NCI-H2196 (cell line): Measurements from ENCODE around the gene MOB1B.
"Not testable (repeated sequence)": the region's sequence is repeated elsewhere in the genome, so short reads cannot be mapped to it uniquely, and the experiment has no call there.

ENCODE experiments used
- DNase-seq: peaks from one replicate; lab custom pipeline; 2025; ENCODE audit not compliant: unreplicated experiment; lab: John Stamatoyannopoulos, UW

Gene MOB1B

GRCh38 chr4:71005025-71005424 lies 102.9 kb downstream of the MOB1B start:
- not testable (repeated sequence) for DNase-seq

GRCh38 chr4:71006203-71006907 lies 104.2 kb downstream of the MOB1B start:
- no peak for DNase-seq

GRCh38 chr4:71008196-71008595 lies 106.0 kb downstream of the MOB1B start:
- DNase-seq: no peak

GRCh38 chr4:71009086-71009485 lies 106.9 kb downstream of the MOB1B start:
- no peak for DNase-seq

- no peak for DNase-seq
Measured at GRCh38 chr4:71009890-71010588, 107.9 kb downstream of the MOB1B start.

GRCh38 chr4:71011451-71011850 lies 109.3 kb downstream of the MOB1B start:
- no peak for DNase-seq

GRCh38 chr4:71017391-71017790 lies 115.2 kb downstream of the MOB1B start:
- DNase-seq: not testable (repeated sequence)

- no peak for DNase-seq
Measured at GRCh38 chr4:71020611-71021010, 118.4 kb downstream of the MOB1B start.

- DNase-seq: no peak
Measured at GRCh38 chr4:71025654-71026053, 123.5 kb downstream of the MOB1B start.

GRCh38 chr4:71026086-71026485 lies 123.9 kb downstream of the MOB1B start:
- DNase-seq: peak; percentile 17

- no peak for DNase-seq
Measured at GRCh38 chr4:71027611-71028010, 125.4 kb downstream of the MOB1B start.

GRCh38 chr4:71029504-71029903 lies 127.3 kb downstream of the MOB1B start:
- no peak for DNase-seq

- not testable (repeated sequence) for DNase-seq
Measured at GRCh38 chr4:71032106-71032505, 129.9 kb downstream of the MOB1B start.
